SK-N-SH treated with all-trans-retinoic acid at 6 μM for 48 hours (cell line): Measurements from ENCODE around the gene PMVK.

Experiments used
- ATAC-seq: fragments of 200-7000 bp; cut with Tn5 transposase; 3 replicates; pipeline ENCODE4 v1.9.1; 2020; ENCODE audit warnings: mild to moderate bottlenecking, moderate library complexity
- BACH2 ChIP-seq: fragments of 250-450 bp; sonication (Bioruptor Pico); IDR thresholded peaks from 2 replicates; pipeline ENCODE4 v1.9.0; 2021; ENCODE audit warnings: mild to moderate bottlenecking, borderline replicate concordance
- CSDC2 ChIP-seq: fragments of 250-450 bp; sonication (Bioruptor Pico); IDR thresholded peaks from 2 replicates; pipeline ENCODE4 v1.5.0; 2020; ENCODE audit warnings: mild to moderate bottlenecking, moderate library complexity
- ESRRG ChIP-seq: fragments of 250-450 bp; sonication (Bioruptor Pico); IDR thresholded peaks from 2 replicates; pipeline ENCODE4 v1.6.1; 2021; ENCODE audit warnings: mild to moderate bottlenecking
- GLIS3 ChIP-seq: fragments of 250-450 bp; sonication (Bioruptor Pico); IDR thresholded peaks from 2 replicates; pipeline ENCODE4 v1.5.0; 2020; ENCODE audit warnings: mild to moderate bottlenecking, moderate library complexity
- OSR1 ChIP-seq: fragments of 250-450 bp; sonication (Bioruptor Pico); IDR thresholded peaks from 2 replicates; pipeline ENCODE4 v1.8.0; 2022; ENCODE audit warnings: moderate library complexity, mild to moderate bottlenecking, inconsistent platforms
- RARB ChIP-seq: fragments of 250-450 bp; sonication (Bioruptor Pico); IDR thresholded peaks from 2 replicates; pipeline ENCODE4 v1.8.0; 2021; ENCODE audit warnings: mild to moderate bottlenecking, moderate library complexity
- SNAI2 ChIP-seq: fragments of 250-450 bp; sonication (Bioruptor Pico); IDR thresholded peaks from 2 replicates; pipeline ENCODE4 v1.5.0; 2020; ENCODE audit warnings: mild to moderate bottlenecking, moderate library complexity
- TCF4 ChIP-seq: fragments of 250-450 bp; sonication (Bioruptor Pico); IDR thresholded peaks from 2 replicates; pipeline ENCODE4 v1.8.0; 2021; ENCODE audit warnings: mild to moderate bottlenecking, moderate library complexity, borderline replicate concordance
- TOX ChIP-seq: fragments of 250-450 bp; sonication (Bioruptor Pico); IDR thresholded peaks from 2 replicates; pipeline ENCODE4 v1.8.0; 2021; ENCODE audit warnings: mild to moderate bottlenecking, moderate library complexity, borderline replicate concordance
- ZC3H10 ChIP-seq: fragments of 250-450 bp; sonication (Bioruptor Pico); IDR thresholded peaks from 2 replicates; pipeline ENCODE4 v1.5.1; 2021; ENCODE audit warnings: mild to moderate bottlenecking, moderate library complexity
- ZFP3 ChIP-seq: fragments of 250-450 bp; sonication (Bioruptor Pico); IDR thresholded peaks from 2 replicates; pipeline ENCODE4 v1.5.0; 2020; ENCODE audit warnings: mild to moderate bottlenecking, moderate library complexity
- ZFP30 ChIP-seq: fragments of 450-650 bp; formaldehyde crosslinking; IDR thresholded peaks from 2 replicates; pipeline ENCODE4 v1.5.0; 2022; ENCODE audit warnings: mild to moderate bottlenecking, moderate library complexity
- ZNF565 ChIP-seq: fragments of 450-650 bp; formaldehyde crosslinking; conservative IDR thresholded peaks from 2 replicates; pipeline ENCODE4 v1.5.0; 2020; ENCODE audit warnings: low read depth, mild to moderate bottlenecking, moderate library complexity
- ZNF70 ChIP-seq: fragments of 450-650 bp; formaldehyde crosslinking; IDR thresholded peaks from 2 replicates; pipeline ENCODE4 v1.5.0; 2020; ENCODE audit warnings: mild to moderate bottlenecking, moderate library complexity
- ZNF8 ChIP-seq: fragments of 450-650 bp; formaldehyde crosslinking; IDR thresholded peaks from 2 replicates; pipeline ENCODE4 v1.5.0; 2020; ENCODE audit warnings: mild to moderate bottlenecking, moderate library complexity
- TF ChIP-seq, protein P1 (sequence below): fragments of 250-450 bp; sonication (Bioruptor Pico); IDR thresholded peaks from 2 replicates; pipeline ENCODE4 v1.5.1; 2020; ENCODE audit warnings: low read depth, mild to moderate bottlenecking, moderate library complexity
- TF ChIP-seq, protein P2 (sequence below): fragments of 250-450 bp; sonication (Bioruptor Pico); IDR thresholded peaks from 2 replicates; pipeline ENCODE4 v1.5.1; 2021; ENCODE audit warnings: mild to moderate bottlenecking, moderate library complexity
- TF ChIP-seq, protein P3 (sequence below): fragments of 250-450 bp; sonication (Bioruptor Pico); IDR thresholded peaks from 2 replicates; pipeline ENCODE4 v1.8.0; 2020; ENCODE audit warnings: mild to moderate bottlenecking, moderate library complexity, borderline replicate concordance
- TF ChIP-seq, protein P4 (sequence below): fragments of 250-450 bp; sonication (Bioruptor Pico); IDR thresholded peaks from 2 replicates; pipeline ENCODE4 v1.8.0; 2021; ENCODE audit warnings: low read depth, mild to moderate bottlenecking, moderate library complexity, borderline replicate concordance
- TF ChIP-seq, protein P5 (sequence below): fragments of 250-450 bp; sonication (Bioruptor Pico); IDR thresholded peaks from 2 replicates; pipeline ENCODE4 v1.5.0; 2020; ENCODE audit warnings: mild to moderate bottlenecking, moderate library complexity

The PMVK gene

DNA sequence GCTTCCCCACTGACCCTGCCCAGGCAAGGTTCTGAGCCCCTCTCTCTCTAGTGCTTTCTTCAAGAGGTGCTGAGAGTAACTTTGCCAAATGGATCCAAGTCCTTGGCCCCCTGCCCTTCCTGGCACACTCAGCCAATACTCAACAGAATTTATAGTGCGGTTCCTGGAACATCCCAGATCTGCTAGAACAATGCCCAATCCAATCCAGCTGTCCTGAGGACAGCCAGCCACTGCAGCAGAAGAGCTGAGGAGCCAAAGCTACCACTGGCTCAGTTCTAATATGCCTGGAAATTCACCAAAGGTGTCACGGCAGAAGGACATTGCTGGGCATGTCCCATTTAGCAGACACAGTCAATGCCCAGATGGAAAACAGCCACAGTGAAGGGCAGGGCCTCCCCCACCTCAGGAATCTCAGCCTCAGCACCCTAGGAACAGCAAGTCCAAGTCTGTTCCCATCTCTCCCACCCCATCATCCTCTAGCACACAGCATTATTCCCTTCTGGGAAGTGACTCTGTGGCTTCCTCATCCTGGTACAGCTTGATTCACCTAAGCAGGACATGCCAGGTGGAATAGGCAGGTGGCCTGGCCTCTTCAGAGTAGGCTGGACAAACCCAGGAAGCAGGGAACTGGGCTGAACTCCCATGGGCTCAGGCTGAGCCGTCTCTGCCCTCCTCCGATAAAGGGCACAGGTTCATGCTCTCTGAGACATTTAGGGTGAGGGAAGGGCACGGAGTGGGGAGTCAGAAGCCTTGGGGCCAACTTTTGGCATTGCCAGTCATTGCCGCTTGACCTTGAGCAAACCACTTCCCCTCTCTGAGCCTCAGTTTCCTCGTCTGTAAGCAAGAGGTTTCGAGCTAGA lies 24.6 kb downstream of the PMVK start:
- TF ChIP-seq CSDC2 (CRISPR knock-in tag) (no peak), ZNF565 (CRISPR knock-in tag) (no peak), ZFP3 (CRISPR knock-in tag) (no peak), TOX (CRISPR knock-in tag) (no peak), GLIS3 (no peak), RARB (CRISPR knock-in tag) (no peak), BACH2 (CRISPR knock-in tag) (no peak), OSR1 (no peak), ZC3H10 (no peak), SNAI2 (CRISPR knock-in tag) (no peak), ZNF70 (CRISPR knock-in tag) (no peak), ZFP30 (no peak), ESRRG (no peak), TCF4 (CRISPR knock-in tag) (no peak)
- TF ChIP-seq, protein P1, sequence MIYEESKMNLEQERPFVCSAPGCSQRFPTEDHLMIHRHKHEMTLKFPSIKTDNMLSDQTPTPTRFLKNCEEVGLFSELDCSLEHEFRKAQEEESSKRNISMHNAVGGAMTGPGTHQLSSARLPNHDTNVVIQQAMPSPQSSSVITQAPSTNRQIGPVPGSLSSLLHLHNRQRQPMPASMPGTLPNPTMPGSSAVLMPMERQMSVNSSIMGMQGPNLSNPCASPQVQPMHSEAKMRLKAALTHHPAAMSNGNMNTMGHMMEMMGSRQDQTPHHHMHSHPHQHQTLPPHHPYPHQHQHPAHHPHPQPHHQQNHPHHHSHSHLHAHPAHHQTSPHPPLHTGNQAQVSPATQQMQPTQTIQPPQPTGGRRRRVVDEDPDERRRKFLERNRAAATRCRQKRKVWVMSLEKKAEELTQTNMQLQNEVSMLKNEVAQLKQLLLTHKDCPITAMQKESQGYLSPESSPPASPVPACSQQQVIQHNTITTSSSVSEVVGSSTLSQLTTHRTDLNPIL (CRISPR knock-in tag) = no peak
- TF ChIP-seq, protein P2, sequence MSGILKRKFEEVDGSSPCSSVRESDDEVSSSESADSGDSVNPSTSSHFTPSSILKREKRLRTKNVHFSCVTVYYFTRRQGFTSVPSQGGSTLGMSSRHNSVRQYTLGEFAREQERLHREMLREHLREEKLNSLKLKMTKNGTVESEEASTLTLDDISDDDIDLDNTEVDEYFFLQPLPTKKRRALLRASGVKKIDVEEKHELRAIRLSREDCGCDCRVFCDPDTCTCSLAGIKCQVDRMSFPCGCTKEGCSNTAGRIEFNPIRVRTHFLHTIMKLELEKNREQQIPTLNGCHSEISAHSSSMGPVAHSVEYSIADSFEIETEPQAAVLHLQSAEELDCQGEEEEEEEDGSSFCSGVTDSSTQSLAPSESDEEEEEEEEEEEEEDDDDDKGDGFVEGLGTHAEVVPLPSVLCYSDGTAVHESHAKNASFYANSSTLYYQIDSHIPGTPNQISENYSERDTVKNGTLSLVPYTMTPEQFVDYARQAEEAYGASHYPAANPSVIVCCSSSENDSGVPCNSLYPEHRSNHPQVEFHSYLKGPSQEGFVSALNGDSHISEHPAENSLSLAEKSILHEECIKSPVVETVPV = no peak
- TF ChIP-seq, protein P3, sequence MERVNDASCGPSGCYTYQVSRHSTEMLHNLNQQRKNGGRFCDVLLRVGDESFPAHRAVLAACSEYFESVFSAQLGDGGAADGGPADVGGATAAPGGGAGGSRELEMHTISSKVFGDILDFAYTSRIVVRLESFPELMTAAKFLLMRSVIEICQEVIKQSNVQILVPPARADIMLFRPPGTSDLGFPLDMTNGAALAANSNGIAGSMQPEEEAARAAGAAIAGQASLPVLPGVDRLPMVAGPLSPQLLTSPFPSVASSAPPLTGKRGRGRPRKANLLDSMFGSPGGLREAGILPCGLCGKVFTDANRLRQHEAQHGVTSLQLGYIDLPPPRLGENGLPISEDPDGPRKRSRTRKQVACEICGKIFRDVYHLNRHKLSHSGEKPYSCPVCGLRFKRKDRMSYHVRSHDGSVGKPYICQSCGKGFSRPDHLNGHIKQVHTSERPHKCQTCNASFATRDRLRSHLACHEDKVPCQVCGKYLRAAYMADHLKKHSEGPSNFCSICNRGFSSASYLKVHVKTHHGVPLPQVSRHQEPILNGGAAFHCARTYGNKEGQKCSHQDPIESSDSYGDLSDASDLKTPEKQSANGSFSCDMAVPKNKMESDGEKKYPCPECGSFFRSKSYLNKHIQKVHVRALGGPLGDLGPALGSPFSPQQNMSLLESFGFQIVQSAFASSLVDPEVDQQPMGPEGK (CRISPR knock-in tag) = no peak
- TF ChIP-seq, protein P4, sequence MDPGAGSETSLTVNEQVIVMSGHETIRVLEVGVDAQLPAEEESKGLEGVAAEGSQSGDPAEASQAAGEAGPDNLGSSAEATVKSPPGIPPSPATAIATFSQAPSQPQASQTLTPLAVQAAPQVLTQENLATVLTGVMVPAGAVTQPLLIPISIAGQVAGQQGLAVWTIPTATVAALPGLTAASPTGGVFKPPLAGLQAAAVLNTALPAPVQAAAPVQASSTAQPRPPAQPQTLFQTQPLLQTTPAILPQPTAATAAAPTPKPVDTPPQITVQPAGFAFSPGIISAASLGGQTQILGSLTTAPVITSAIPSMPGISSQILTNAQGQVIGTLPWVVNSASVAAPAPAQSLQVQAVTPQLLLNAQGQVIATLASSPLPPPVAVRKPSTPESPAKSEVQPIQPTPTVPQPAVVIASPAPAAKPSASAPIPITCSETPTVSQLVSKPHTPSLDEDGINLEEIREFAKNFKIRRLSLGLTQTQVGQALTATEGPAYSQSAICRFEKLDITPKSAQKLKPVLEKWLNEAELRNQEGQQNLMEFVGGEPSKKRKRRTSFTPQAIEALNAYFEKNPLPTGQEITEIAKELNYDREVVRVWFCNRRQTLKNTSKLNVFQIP (CRISPR knock-in tag) = no peak
- no peak for ATAC-seq

DNA sequence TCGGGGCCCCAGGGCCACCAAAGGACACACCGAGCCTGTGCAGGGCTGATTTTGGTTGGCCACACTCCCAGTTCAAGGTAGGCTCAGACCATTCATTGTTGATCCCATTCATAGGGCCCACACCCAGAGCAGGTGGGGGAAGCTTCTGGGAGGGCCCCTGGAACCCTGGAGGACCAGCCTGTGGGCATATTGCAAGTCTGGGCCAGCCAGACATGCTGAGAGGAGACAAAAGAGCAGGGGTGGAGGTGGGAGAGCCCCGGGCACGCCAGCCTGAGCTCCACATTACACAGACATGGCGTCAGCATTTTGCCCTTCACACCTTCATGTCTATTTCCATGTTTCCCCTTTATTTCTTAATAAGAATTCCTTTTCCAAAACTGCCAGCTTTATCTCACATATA lies 25.7 kb downstream of the PMVK start:
- TF ChIP-seq, protein P2 = no peak
- TF ChIP-seq RARB (CRISPR knock-in tag) = no peak
- ATAC-seq = no peak

DNA sequence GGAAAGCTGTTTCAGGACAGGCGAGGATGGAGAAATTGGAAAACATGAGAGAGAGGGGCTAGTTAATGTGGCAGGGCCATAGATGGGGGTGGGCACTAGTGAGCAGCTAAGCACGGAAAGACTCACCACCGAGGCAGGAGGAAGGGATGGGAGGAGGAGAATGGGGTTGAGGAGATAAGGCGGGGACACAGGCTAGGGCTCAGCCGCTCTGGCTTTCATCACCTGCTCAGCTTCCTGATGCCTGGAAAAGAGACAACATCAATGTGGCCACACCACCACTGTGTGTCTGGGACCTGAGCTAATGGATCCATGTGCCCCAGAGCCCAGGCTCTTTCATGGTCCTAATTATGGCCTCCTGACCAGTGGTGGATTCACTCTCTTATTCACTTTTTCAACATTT lies 27.6 kb downstream of the PMVK start:
- no peak for ATAC-seq
- TF ChIP-seq, protein P5, sequence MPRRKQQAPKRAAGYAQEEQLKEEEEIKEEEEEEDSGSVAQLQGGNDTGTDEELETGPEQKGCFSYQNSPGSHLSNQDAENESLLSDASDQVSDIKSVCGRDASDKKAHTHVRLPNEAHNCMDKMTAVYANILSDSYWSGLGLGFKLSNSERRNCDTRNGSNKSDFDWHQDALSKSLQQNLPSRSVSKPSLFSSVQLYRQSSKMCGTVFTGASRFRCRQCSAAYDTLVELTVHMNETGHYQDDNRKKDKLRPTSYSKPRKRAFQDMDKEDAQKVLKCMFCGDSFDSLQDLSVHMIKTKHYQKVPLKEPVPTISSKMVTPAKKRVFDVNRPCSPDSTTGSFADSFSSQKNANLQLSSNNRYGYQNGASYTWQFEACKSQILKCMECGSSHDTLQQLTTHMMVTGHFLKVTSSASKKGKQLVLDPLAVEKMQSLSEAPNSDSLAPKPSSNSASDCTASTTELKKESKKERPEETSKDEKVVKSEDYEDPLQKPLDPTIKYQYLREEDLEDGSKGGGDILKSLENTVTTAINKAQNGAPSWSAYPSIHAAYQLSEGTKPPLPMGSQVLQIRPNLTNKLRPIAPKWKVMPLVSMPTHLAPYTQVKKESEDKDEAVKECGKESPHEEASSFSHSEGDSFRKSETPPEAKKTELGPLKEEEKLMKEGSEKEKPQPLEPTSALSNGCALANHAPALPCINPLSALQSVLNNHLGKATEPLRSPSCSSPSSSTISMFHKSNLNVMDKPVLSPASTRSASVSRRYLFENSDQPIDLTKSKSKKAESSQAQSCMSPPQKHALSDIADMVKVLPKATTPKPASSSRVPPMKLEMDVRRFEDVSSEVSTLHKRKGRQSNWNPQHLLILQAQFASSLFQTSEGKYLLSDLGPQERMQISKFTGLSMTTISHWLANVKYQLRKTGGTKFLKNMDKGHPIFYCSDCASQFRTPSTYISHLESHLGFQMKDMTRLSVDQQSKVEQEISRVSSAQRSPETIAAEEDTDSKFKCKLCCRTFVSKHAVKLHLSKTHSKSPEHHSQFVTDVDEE (CRISPR knock-in tag) = no peak
- TF ChIP-seq BACH2 (CRISPR knock-in tag) (no peak), ZNF8 (no peak), CSDC2 (CRISPR knock-in tag) (no peak), ZNF70 (CRISPR knock-in tag) (no peak), OSR1 (no peak)
- TF ChIP-seq, protein P4 (CRISPR knock-in tag) = no peak
- TF ChIP-seq, protein P1 (CRISPR knock-in tag) = no peak
- TF ChIP-seq, protein P3 (CRISPR knock-in tag) = no peak
